Transverse colon (tissue), 4 donors: ENCODE results near the gene MSMB. TPM values are rescaled to one million over a fixed set of nuclear protein-coding genes. Genes with fewer than 3 reads are reported as not detected.

ENCODE experiments used
- DNase-seq: peaks from one replicate; pipeline ENCODE4 v3.0.0-alpha.2; 2019
- H3K27ac ChIP-seq, 4 donors: fragments of 200-600 bp; sonication (generic); 2 replicates each; pipeline ENCODE4 v1.5.1; 2016 to 2018; ENCODE audit warnings: inconsistent platforms in 4 of 4
- H3K27me3 ChIP-seq: fragments of 200-600 bp; sonication (generic); 2 replicates; pipeline ENCODE4 v1.5.1; 2017; ENCODE audit warnings: inconsistent platforms
- H3K36me3 ChIP-seq, 4 donors: fragments of 200-600 bp; sonication (generic); 2 replicates each; pipeline ENCODE4 v1.5.1; 2017 to 2019; ENCODE audit warnings: inconsistent platforms in 4 of 4
- H3K4me1 ChIP-seq, 4 donors: fragments of 200-600 bp; sonication (generic); 2 replicates each; pipeline ENCODE4 v1.5.1; 2017 to 2020; ENCODE audit warnings: inconsistent platforms in 4 of 4
- H3K4me3 ChIP-seq, 4 donors: fragments of 200-600 bp; sonication (generic); 1 replicate in 1 of 4; 2 replicates in 3 of 4; pipeline versions ENCODE4 v1.5.1 to v1.6.1; 2017 to 2019; ENCODE audit warnings: inconsistent platforms in 4 of 4
- H3K9me3 ChIP-seq, 2 donors: fragments of 200-600 bp; sonication (generic); 2 replicates each; pipeline ENCODE4 v1.5.1; 2017 to 2019; ENCODE audit warnings: inconsistent platforms in 2 of 2
- CTCF ChIP-seq, 5 experiments: fragments of 200-600 bp in 3 of 5; fragments of 450-650 bp in 2 of 5; sonication (generic) in 3 of 5; IDR thresholded peaks; 1 replicate in 2 of 5; 2 replicates in 3 of 5; pipeline ENCODE4 v1.5.1; 2016 to 2017; ENCODE audit warnings: antibody characterized with exemption in 5 of 5, inconsistent platforms in 3 of 5, mild to moderate bottlenecking in 2 of 5, moderate library complexity in 1 of 5
- EP300 ChIP-seq: sonication (generic); formaldehyde crosslinking; IDR thresholded peaks from one replicate; pipeline ENCODE4 v1.6.1; 2017; ENCODE audit warnings: antibody characterized with exemption, low read depth
- POLR2A ChIP-seq: fragments of 450-650 bp; IDR thresholded peaks from one replicate; pipeline ENCODE4 v1.6.1; 2016; ENCODE audit warnings: antibody characterized with exemption, mild to moderate bottlenecking, moderate library complexity
- POLR2AphosphoS5 ChIP-seq, 3 donors: sonication (generic); formaldehyde crosslinking; IDR thresholded peaks; one replicate each; pipeline ENCODE4 v1.6.1; 2016; ENCODE audit warnings: antibody characterized with exemption in 3 of 3
- WGBS, 2 donors: methylation state at CpG; one replicate each; pipeline ENCODE4 v1.1.5; 2018; ENCODE audit warnings: low coverage in 1 of 2; 5-methylcytosine and 5-hydroxymethylcytosine counted together
- in situ Hi-C, 4 donors: fragments of 200-750 bp; cut with MboI; loops; one replicate each; pipeline versions ENCODE4 v1.15.0 to v1.15.1; 2017; ENCODE audit warnings: low sequenced_read_pairs in 3 of 4, low pct_ligation_motif_present in 1 of 4, low pct_unique_long_range_greater_than_20kb in 1 of 4
- intact Hi-C: fragments of 100-400 bp; cut with DNase I; formaldehyde crosslinking; loops from one replicate; pipeline ENCODE4 v1.15.1; 2023; ENCODE audit warnings: low total_unique reads
- total RNA-seq, 4 donors: library from RNA; depleted of rRNA; stranded (reverse); fragments of >200 nt; gene quantifications; one replicate each; pipeline ENCODE4 v1.1.0, GENCODE V29; 2016

MSMB gene
- total RNA-seq, 4 donors from 2014 or later, result not detected

GRCh38 chr10:46057038-46057437, 11.0 kb upstream of the MSMB start:
- in situ Hi-C loops (no loop called here), intact Hi-C loops (no loop called here)
- Histone ChIP-seq H3K4me1 (no peaks in the 10 kb centered on the region), H3K36me3 (no peaks in the 10 kb centered on the region), H3K4me3 (no peak overlapping the region), H3K27me3 (no peaks in the 10 kb centered on the region), H3K9me3 (no peaks in the 10 kb centered on the region), H3K27ac (no peak overlapping the region)
- TF ChIP-seq CTCF (IDR thresholded peaks at IDR 0.05), result no peak
- no peak for TF ChIP-seq POLR2AphosphoS5 (IDR thresholded peaks at IDR 0.05)
- no peak for TF ChIP-seq POLR2A
- TF ChIP-seq EP300, result no peak
- DNase-seq, result no peak

- H3K27me3 ChIP-seq, result no peaks in the 10 kb centered on the region
- no peaks in the 10 kb centered on the region for H3K36me3 ChIP-seq
- H3K4me3 ChIP-seq, result no peak overlapping the region
- DNase-seq, result no peak
- in situ Hi-C loops, result no loop called here
- no peaks in the 10 kb centered on the region for H3K9me3 ChIP-seq
- intact Hi-C loops, result no loop called here
- H3K4me1 ChIP-seq, result no peaks in the 10 kb centered on the region
- H3K27ac ChIP-seq, result no peak overlapping the region
- no peak for TF ChIP-seq POLR2A
- no peak for TF ChIP-seq POLR2AphosphoS5 (IDR thresholded peaks at IDR 0.05)
- no peak for TF ChIP-seq CTCF (IDR thresholded peaks at IDR 0.05)
- TF ChIP-seq EP300, result no peak
- 60 to 85% methylated on average over 1 to 4 of the region's 4 CpGs for WGBS, 2 donors
These were observed 9.7 kb upstream of the MSMB start for GRCh38 chr10:46055771-46056170.

- no peak for DNase-seq
- Histone ChIP-seq H3K36me3 (no peaks in the 10 kb centered on the region), H3K27me3 (no peaks in the 10 kb centered on the region), H3K27ac (no peak overlapping the region), H3K4me1 (no peaks in the 10 kb centered on the region), H3K9me3 (no peaks in the 10 kb centered on the region), H3K4me3 (no peak overlapping the region)
- intact Hi-C loops, result no loop called here
- TF ChIP-seq EP300, result no peak
- TF ChIP-seq POLR2A, result no peak
- TF ChIP-seq POLR2AphosphoS5 (IDR thresholded peaks at IDR 0.05), result no peak
- no peak for TF ChIP-seq CTCF (IDR thresholded peaks at IDR 0.05)
- 52 to 64% methylated on average over 5 to 9 of the region's 9 CpGs for WGBS, 2 donors
- in situ Hi-C loops, result no loop called here
These were observed 7.7 kb upstream of the MSMB start for GRCh38 chr10:46053534-46054434.

GRCh38 chr10:46052791-46053375, 6.8 kb upstream of the MSMB start:
- Histone ChIP-seq H3K27me3 (no peaks in the 10 kb centered on the region), H3K4me3 (no peak overlapping the region), H3K4me1 (no peaks in the 10 kb centered on the region), H3K9me3 (no peaks in the 10 kb centered on the region), H3K27ac (no peak overlapping the region), H3K36me3 (no peaks in the 10 kb centered on the region)
- in situ Hi-C loops (no loop called here), intact Hi-C loops (no loop called here)
- no peak for DNase-seq
- TF ChIP-seq POLR2A (no peak), EP300 (no peak)
- 85 to 100% methylated on average over 2 to 6 of the region's 6 CpGs for WGBS, 2 donors
